BLaER1 treated with 17β-estradiol and CSF1 and Interleukin-3, amounts not matched to agents 10 nM and 100 nM (cell line): ENCODE measurements around the gene CD200R1L.

Experiments
- H3K27ac ChIP-seq, 11 experiments: shearing (Covaris generic); formaldehyde crosslinking; 2 replicates each; pipeline ENCODE4 v1.8.1; 2022
- H3K27me3 ChIP-seq, 11 experiments: shearing (Covaris generic); formaldehyde crosslinking; 2 replicates each; pipeline ENCODE4 v1.8.1; 2022
- H3K36me3 ChIP-seq, 11 experiments: shearing (Covaris generic); formaldehyde crosslinking; 2 replicates each; pipeline ENCODE4 v1.8.1; 2022
- H3K4me1 ChIP-seq, 10 experiments: shearing (Covaris generic); formaldehyde crosslinking; 2 replicates each; pipeline ENCODE4 v1.8.1; 2022
- H3K4me2 ChIP-seq, 11 experiments: shearing (Covaris generic); formaldehyde crosslinking; 2 replicates each; pipeline ENCODE4 v1.8.1; 2022
- H3K4me3 ChIP-seq, 10 experiments: shearing (Covaris generic); formaldehyde crosslinking; 2 replicates each; pipeline ENCODE4 v1.8.1; 2022
- H3K9ac ChIP-seq, 11 experiments: shearing (Covaris generic); formaldehyde crosslinking; 2 replicates each; pipeline ENCODE4 v1.8.1; 2022
- H3K9me3 ChIP-seq, 11 experiments: shearing (Covaris generic); formaldehyde crosslinking; replicated peaks in 1 of 11; 2 replicates each; pipeline ENCODE4 v1.8.1; 2022
- H4K20me1 ChIP-seq, 11 experiments: shearing (Covaris generic); formaldehyde crosslinking; 2 replicates each; pipeline ENCODE4 v1.8.1; 2022
- Cebpa-rat ChIP-seq, 11 experiments: shearing (Covaris generic); IDR thresholded peaks; 2 replicates each; pipeline ENCODE4 v1.8.1; 2022

Gene CD200R1L, protein sequence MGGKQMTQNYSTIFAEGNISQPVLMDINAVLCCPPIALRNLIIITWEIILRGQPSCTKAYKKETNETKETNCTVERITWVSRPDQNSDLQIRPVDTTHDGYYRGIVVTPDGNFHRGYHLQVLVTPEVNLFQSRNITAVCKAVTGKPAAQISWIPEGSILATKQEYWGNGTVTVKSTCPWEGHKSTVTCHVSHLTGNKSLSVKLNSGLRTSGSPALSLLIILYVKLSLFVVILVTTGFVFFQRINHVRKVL

DNA sequence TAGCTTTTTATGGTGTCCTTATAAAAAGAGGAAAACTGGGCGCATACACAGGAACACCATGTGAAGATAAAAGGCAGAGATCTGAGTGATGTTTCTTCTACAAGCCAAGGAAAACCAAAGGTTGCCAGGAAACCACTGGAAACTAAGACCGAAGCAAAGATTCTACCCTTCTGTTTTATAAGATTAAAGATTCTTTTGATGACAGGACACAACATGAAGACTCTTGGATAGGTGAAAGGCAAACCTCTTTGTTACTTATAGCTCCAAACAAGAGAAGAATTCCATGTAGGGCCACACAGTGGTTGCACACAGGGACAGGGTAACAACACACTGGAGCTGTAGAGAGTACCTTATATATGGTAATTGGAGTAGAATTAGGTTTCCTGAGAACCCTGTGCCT is at the start of gene CD200R1L:
Gene CD200R1L (minus strand): TSS at position 101 of the 400 bp plus-strand sequence. CDS start 17,497 bp downstream, outside the sequence.
- H4K20me1 ChIP-seq: no peaks in the 10 kb centered on the region
- no peak for TF ChIP-seq Cebpa-rat (IDR thresholded peaks at IDR 0.05)

DNA sequence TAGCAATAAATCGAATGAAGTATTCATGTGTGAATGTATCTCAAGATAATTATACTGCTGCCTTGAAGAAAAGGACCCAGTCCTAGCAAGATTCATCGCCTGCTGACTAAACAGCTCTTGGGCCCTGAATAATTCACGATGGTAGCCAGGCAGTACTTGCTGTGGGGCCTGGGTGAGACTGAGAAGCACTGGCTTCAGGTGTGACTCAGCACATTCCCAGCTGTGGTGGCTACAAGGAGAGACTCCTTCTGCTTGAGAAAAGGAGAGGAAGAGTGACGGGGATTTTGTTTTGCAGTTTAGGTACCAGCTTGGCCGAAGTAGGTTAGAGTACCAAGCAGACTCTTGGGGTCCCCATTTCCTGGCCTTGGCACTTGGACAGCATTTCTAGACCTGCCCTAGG is 47.6 kb upstream of the CD200R1L start:
- no peaks in the 10 kb centered on the region for H3K27me3 ChIP-seq
- H3K36me3 ChIP-seq: no peaks in the 10 kb centered on the region
- H4K20me1 ChIP-seq: no peaks in the 10 kb centered on the region
- H3K4me1 ChIP-seq: no peaks in the 10 kb centered on the region
- no peak for TF ChIP-seq Cebpa-rat (IDR thresholded peaks at IDR 0.05)
- H3K27ac ChIP-seq: no peak overlapping the region
- 0 out of 22 replicates have a peak, but pooled peaks cover 0 to 3% (median 0%) of the 10 kb centered on the region in 11 experiments for H3K9me3 ChIP-seq
- no peak overlapping the region for H3K4me3 ChIP-seq
- H3K4me2 ChIP-seq: no peak overlapping the region
- no peak overlapping the region for H3K9ac ChIP-seq

More for the DNA sequence above, at the start of gene CD200R1L:
- Histone ChIP-seq H3K27me3 (no peaks in the 10 kb centered on the region), H3K4me3 (no peak within 1 kb of the TSS), H3K4me1 (peaks cover 4 to 20% (median 13%) of the 10 kb centered on the region in 10 experiments; a peak in 16 of 20 replicates), H3K4me2 (peak within 1 kb of the TSS; percentile 31 to 58 (median 46); a peak in 21 of 22 replicates), H3K36me3 (peaks cover 0 to 3% (median 0%) of the 10 kb centered on the region in 11 experiments; a peak in 1 of 22 replicates), H3K9ac (no peak within 1 kb of the TSS), H3K9me3 (peaks cover 49 to 67% (median 60%) of the 10 kb centered on the region in 11 experiments), H3K27ac (peak within 1 kb of the TSS in 5 of 11 experiments; percentile 26 to 66 (median 58); a peak in 9 of 22 replicates)

DNA sequence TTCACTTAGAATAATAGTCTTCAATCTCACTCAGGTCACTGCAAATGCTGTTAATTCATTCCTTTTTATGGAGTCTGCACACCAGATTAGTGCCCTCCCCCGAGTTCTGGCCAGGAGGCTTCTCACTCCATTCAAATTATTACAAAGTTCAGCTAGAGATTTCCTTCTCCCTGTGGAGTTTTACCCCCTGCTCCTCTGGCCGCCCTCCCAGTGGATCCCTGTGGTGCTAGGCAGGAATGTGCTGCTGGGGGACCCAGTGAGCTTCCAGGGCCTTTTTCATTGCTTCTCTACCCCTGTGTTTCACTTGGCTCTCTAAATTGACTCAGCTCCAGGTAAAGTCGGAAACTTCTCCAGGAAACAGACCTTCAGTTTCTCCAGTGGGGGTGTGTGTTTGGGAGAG is 42.7 kb upstream of the CD200R1L start:
- no peak for TF ChIP-seq Cebpa-rat (IDR thresholded peaks at IDR 0.05)
- Histone ChIP-seq H3K27me3 (no peaks in the 10 kb centered on the region), H3K36me3 (no peaks in the 10 kb centered on the region), H4K20me1 (no peaks in the 10 kb centered on the region), H3K27ac (no peak overlapping the region), H3K4me3 (no peak overlapping the region), H3K9me3 (0 out of 22 replicates have a peak, but pooled peaks cover 0 to 3% (median 0%) of the 10 kb centered on the region in 11 experiments), H3K4me2 (no peak overlapping the region), H3K4me1 (no peaks in the 10 kb centered on the region), H3K9ac (no peak overlapping the region)

DNA sequence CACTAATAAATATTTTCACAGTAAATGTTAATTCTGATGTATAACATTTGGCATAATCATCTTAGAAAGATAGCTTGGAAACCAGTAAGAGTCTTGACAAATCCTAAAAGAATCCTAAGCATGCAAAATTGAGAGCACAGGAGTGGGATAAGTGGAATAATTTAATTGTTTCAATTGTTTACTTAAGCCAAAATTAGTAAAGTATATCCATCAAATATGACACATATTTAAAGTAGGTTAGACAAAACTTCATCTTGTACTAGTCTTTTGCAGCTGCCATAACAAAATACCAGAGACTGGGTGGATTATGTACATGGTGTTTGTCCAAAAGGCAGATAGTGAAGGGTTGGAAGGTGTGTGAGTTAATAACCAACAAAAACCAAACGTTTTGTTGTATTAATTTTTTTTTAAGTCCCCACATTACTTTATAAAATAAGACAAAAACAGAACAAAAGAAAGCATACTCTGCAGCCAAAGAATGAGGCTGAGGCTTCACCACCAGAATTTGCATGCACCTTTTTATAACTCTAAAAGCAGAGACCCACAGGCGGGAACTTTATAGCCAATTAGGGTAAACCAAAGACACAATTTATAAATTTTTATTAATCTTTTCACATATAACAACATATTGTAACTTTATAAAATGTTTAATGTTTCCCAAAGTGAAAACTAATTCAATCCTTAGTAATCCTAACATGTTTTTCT is 41.9 kb upstream of the CD200R1L start:
- no peak overlapping the region for H3K9ac ChIP-seq
- no peak overlapping the region for H3K4me3 ChIP-seq

DNA sequence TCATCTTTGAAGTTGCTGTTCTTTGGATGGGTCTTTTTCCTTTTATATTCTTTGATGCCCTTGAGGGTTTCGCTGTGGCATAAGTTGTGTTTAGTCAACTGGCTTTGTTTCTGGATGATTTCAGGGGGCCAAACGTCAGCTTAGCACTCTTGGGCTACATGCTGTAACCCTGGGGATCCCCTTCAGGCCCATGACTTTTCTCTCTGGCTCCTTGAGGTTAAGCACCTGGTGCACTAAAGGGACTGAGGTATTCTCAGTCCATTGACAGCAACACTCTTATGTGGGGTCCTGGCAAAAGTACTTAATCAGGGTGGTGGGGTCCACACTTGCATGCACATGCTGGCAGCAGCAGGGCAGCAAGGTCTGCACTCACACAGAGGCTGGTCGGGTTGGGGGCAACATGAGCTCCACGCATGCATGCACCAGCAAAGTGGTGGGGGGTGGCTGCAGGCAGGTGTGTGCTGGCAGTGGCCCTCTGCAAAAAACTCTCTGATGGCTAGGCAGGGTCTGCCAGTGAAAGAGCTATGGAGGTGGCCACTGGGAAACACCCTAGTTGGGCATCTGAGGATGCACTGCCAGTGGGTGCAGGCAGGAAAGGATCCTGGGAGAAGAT is 38.1 kb upstream of the CD200R1L start:
- no peak overlapping the region for H3K9ac ChIP-seq
- H4K20me1 ChIP-seq: no peaks in the 10 kb centered on the region
- TF ChIP-seq Cebpa-rat (IDR thresholded peaks at IDR 0.05): no peak
- no peak overlapping the region for H3K4me2 ChIP-seq
- no peak overlapping the region for H3K4me3 ChIP-seq
- no peaks in the 10 kb centered on the region for H3K36me3 ChIP-seq
- H3K9me3 ChIP-seq: peaks cover 0 to 9% (median 0%) of the 10 kb centered on the region in 11 experiments; a peak in 3 of 22 replicates
- H3K27me3 ChIP-seq: no peaks in the 10 kb centered on the region
- no peak overlapping the region for H3K27ac ChIP-seq
- no peaks in the 10 kb centered on the region for H3K4me1 ChIP-seq

More for the DNA sequence above, 41.9 kb upstream of the CD200R1L start:
- no peaks in the 10 kb centered on the region for H3K36me3 ChIP-seq
- H3K27me3 ChIP-seq: no peaks in the 10 kb centered on the region
- 0 out of 22 replicates have a peak, but pooled peaks cover 0 to 3% (median 0%) of the 10 kb centered on the region in 11 experiments for H3K9me3 ChIP-seq
- H3K4me1 ChIP-seq: no peaks in the 10 kb centered on the region
- H3K4me2 ChIP-seq: no peak overlapping the region
- no peak overlapping the region for H3K27ac ChIP-seq
- no peak for TF ChIP-seq Cebpa-rat (IDR thresholded peaks at IDR 0.05)
- H4K20me1 ChIP-seq: no peaks in the 10 kb centered on the region

DNA sequence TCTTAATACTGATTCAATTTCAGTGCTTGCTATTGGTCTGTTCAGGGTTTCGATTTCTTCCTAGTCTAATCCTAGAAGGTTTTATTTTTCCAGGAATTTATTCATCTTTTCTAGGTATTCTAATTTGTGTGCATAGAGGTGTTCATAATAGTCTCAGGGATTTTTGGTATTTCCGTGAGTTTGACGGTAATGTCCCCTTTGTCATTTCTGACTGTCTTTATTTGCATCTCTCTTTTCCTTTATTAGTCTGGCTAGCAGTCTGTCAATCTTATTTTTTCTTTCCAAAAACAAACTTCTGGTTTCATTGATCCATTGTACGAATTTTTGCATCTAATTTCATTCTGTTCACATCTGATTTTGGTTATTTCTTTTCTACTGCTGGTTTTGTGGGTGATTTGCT is 35.2 kb upstream of the CD200R1L start:
- Histone ChIP-seq H3K27ac (no peak overlapping the region), H3K9me3 (peaks cover 0 to 16% (median 0%) of the 10 kb centered on the region in 11 experiments; a peak in 4 of 22 replicates), H3K36me3 (no peaks in the 10 kb centered on the region), H3K4me2 (no peak overlapping the region), H3K4me1 (no peaks in the 10 kb centered on the region), H3K9ac (no peak overlapping the region), H3K27me3 (no peaks in the 10 kb centered on the region), H4K20me1 (no peaks in the 10 kb centered on the region), H3K4me3 (no peak overlapping the region)
- no peak for TF ChIP-seq Cebpa-rat (IDR thresholded peaks at IDR 0.05)

DNA sequence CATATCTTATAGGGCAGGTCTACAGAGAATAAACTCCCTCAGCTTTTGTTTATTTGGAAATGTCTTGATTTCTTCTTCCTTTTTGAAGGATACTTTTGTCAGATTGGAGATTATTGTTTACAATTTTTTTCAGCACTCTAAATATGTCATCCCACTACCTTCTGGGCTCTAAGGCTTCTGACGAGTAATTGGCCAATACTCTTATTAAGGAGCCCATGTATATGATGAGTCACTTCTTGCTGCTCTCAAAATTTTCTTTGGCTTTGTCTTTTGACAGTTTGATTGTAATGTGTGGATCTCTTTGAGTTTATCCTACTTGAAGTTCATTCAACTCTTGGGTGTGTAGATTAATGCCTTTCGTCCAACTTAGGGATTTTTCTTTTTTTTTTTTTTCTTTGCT is 28.9 kb upstream of the CD200R1L start:
- H3K4me3 ChIP-seq: no peak overlapping the region
- H3K9me3 ChIP-seq: peaks cover 8 to 27% (median 15%) of the 10 kb centered on the region in 11 experiments
- no peak overlapping the region for H3K27ac ChIP-seq
- no peak overlapping the region for H3K4me2 ChIP-seq
- TF ChIP-seq Cebpa-rat (IDR thresholded peaks at IDR 0.05): no peak
- H3K4me1 ChIP-seq: peaks cover 0 to 17% (median 4%) of the 10 kb centered on the region in 10 experiments; a peak in 8 of 20 replicates
- no peaks in the 10 kb centered on the region for H4K20me1 ChIP-seq
- no peaks in the 10 kb centered on the region for H3K27me3 ChIP-seq
- no peaks in the 10 kb centered on the region for H3K36me3 ChIP-seq
- H3K9ac ChIP-seq: no peak overlapping the region

DNA sequence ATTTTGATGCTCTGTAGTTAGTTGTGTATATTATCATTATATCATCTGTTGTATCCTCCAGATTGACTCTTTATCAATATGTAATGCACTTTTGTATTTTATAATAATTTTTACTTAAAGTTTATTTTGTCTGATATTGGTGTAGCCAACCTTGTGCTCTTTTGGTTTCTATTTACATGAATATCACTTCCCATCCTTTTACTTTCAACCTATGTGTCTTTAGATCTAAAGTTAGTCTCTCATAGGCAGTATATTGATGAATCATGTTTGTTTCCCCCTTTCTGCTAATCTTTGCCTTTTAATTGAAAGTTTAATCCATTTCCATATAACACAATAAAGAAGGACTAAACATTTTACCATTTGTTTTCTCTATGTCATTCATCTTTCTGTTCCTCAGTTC is 28.1 kb upstream of the CD200R1L start:
- TF ChIP-seq Cebpa-rat (IDR thresholded peaks at IDR 0.05): no peak
- H4K20me1 ChIP-seq: no peaks in the 10 kb centered on the region
- H3K4me2 ChIP-seq: no peak overlapping the region
- H3K4me3 ChIP-seq: no peak overlapping the region
- peaks cover 17 to 27% (median 24%) of the 10 kb centered on the region in 11 experiments for H3K9me3 ChIP-seq
- peaks cover 0 to 17% (median 4%) of the 10 kb centered on the region in 10 experiments; a peak in 8 of 20 replicates for H3K4me1 ChIP-seq
- no peaks in the 10 kb centered on the region for H3K27me3 ChIP-seq
- H3K27ac ChIP-seq: no peak overlapping the region
- H3K9ac ChIP-seq: no peak overlapping the region
- H3K36me3 ChIP-seq: no peaks in the 10 kb centered on the region

DNA sequence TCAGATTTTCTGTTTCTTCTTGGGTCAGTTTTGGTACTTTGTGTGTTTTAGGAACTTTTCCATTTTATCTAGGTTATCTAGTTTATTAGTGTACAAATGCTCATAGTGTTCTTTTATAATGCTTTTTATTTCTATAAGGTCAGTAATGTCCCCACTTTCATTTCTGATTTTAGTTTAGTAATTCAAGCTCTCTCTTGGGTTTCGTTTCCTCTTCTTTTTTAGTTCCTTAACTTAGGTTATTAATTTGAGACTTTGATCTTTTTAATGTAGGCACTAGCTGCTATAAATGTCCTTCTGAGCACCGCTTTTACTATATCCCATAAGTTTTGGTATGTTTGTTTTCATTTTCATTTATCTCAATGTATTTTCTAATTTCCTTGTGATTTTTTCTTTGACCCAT is 27.0 kb upstream of the CD200R1L start:
- Histone ChIP-seq H3K27ac (no peak overlapping the region), H3K4me1 (peaks cover 0 to 17% (median 4%) of the 10 kb centered on the region in 10 experiments; a peak in 8 of 20 replicates), H4K20me1 (no peaks in the 10 kb centered on the region), H3K4me2 (peak overlapping the region in 3 of 11 experiments; percentile 24 to 55 (median 46); a peak in 4 of 22 replicates), H3K9me3 (peaks cover 20 to 29% (median 26%) of the 10 kb centered on the region in 11 experiments), H3K4me3 (no peak overlapping the region), H3K9ac (no peak overlapping the region), H3K36me3 (no peaks in the 10 kb centered on the region), H3K27me3 (no peaks in the 10 kb centered on the region)
- TF ChIP-seq Cebpa-rat (IDR thresholded peaks at IDR 0.05): no peak
